Activated CD8-positive, alpha-beta memory T cell treated with anti-CD3 and anti-CD28 coated beads for 1 hour (primary cell): ENCODE results near the gene FNDC3A.
"Not testable (repeated sequence)": the region's sequence is repeated elsewhere in the genome, so short reads cannot be mapped to it uniquely, and the experiment has no call there.

Experiments
- DNase-seq, 2 donors: peaks; one replicate each; pipeline ENCODE4 v3.0.0-alpha.2; 2020; ENCODE audit warnings: low read depth in 1 of 2; ENCODE audit errors: extremely low read depth in 1 of 2

The FNDC3A gene

DNA sequence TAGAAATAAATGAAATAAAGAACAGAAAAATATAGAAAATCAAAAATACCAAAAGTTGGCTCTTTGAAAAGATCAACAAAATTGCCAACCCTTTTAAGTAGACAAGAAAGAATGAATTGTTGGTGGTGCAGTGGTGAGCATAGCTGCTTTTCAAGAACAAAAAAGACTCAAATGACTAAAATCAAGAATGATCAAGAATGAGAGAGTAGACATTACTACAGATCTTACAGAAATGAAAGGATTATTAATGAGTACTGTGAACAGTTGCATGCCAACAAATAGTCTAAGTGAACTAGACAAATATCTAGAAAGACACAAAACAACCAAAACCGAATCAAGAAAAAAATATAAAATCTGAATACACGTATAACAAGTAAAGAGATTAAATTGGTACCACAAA is 53.9 kb downstream of the FNDC3A start:
- DNase-seq = no peak

DNA sequence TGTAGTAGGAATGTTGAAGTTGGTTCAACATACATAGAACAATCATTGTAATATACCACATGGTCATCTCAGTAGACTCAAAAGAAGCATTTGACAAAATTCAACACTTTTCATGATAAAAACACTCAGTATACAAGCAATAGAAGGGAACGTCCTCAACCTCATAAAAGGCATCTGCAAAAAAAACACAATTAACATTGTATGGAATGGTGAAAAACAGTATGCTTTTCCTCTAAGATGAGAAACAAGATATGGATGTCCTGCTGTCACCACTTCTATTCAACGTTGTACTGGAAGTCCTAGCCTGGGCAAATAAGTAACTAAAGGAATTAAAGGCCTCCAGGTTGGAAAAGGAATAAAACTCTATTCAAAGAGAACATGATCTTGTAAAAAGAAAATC is 54.5 kb downstream of the FNDC3A start:
- DNase-seq = no peak

DNA sequence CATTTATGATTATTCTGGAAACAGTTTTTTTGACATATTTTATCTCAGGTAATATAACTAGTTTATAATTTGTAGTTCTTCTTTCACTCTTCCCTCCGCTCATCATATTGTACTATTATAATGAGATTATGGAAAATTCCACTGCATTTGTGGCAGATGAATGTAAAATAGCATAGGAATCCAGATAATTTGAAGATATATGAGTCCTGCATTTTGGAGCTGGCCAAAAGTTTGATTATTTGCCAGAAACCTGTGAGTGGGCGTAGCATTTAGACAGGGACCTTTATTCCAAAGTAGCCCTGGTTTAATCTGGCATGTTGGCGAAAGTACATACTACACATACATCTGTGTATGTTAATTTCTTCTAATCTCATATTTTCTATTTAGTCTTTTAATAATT is 65.2 kb downstream of the FNDC3A start:
- no peak for DNase-seq

DNA sequence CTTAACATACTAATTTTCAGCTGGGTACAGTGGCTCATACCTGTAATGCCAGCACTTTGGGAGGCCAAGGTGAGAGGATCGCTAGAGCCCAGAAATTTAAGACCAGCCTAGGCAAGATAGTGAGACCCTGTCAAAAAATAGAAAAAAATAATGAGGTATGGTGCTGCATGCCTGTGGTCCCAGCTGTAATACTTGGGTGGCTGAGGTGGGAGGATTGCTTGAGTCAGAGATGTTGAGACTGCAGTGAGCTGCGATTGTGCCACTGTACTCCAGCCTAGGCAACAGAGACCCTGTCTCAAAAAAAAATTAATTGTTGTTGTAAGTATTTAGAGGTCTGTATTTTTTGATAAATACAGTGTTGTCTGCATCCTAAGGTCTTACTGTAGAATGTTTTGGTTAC is 66.8 kb downstream of the FNDC3A start:
- DNase-seq = no peak

DNA sequence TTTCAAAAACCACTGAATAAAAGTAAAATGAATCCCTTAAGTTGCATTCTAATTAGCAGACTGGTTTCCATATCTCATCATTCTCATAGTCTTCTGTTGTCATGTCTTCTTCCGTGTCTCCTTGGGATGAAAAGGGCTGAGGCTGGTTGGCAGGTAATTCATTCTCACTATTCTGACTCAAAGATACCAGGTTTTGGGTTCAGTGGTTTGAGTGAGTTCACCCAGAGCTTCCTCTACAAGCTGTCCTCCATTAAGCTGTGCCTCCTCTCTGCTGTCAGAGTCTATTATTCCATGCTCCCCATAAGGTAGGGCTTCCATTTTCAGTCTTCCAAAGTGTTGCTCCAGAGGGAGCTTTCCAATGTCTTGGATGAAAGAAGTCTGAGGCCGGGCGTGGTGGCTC is 68.3 kb downstream of the FNDC3A start:
- DNase-seq = no peak

DNA sequence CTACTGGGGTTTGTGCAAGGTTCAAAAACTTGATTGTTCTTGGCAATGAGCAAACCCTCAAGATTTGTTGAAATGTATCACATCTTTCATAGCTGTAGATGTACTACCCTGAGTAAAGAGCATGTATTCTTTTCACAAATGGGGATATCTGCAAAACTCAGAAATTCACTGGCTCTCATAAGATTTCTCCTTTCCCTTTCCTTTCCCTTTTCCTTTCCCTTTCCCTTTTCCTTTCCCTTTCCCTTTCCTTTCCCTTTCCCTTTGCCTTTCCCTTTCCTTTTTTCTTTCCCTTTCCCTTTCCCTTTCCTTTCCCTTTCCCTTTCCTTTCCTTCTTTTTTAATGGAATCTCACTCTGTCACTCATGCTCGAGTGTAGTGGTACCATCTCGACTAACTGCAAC is 69.1 kb downstream of the FNDC3A start:
- DNase-seq = no peak

DNA sequence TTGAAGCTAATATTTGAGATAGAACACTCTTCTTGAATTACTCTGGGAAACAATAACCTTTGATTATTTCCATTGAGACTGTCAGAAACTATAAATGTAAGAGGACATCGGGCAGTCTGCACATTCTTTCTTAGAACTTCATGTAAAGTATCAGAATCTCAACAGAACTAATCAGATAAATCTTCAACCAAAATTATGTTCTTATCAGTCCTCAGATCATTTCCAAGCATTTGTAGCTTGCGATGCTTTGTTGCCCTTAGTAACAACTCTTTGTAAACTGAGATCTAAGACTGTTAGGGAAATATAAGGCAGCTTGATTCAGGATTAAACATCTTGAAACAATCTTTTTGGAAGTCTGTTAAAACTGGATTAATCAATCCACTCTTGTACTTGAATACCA is 70.3 kb downstream of the FNDC3A start:
- DNase-seq = no peak

DNA sequence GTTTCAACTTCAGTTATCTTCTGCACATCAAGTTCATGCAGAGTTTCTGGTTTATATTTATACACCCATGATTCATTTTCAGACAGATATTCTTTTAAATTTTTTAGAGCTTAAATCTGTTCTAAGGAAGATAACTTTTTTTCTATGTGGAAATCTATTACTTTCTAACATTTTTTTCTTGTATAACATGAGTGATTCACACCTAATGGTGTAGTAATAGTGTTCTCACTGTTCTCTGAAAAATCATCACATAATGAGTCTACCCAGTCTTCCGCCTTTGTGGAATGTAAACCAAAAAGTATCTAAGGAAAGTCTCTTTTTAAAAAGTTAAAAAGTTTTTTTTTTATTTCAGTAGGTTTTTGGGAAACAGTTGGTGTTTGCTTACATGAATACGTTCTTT is 70.8 kb downstream of the FNDC3A start:
- no peak for DNase-seq

DNA sequence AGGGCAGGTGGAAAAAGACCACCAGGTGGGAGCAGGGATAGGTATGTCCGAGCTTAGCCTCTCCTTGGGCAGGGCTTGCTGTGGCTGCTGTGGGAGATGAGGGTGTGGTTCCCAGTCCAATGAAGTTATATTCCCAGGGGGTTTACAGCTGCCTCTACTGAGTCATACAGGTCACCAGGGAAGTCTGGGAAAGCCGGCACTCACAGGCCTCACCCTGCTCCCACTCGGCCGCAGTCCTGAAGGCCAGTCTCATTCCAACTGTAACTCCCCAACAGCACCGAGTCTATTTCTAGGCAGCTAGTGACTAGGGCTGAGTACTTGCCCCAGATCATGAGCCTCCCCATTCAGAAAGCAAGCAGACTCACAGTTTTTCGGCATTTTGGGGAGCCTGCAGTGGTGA is 77.1 kb downstream of the FNDC3A start:
- DNase-seq = no peak

DNA sequence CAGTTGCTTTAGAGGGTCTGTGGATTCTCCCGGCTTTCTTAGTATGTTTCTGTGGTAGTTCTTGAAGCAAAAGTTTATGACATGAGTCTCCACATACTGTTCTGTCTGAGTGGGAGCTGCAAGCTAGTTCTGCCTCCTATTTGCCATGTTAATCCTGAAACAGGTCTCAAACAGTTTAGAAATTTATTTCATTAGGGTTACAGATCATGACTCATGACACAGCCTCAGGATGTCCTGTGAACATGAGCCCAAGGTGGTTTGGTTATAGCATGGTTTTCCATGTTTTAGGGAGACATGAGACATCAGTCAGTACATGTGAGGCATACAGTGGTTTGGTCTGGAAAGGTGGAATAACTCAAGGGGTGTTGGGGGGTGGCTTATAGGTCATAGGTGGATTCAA is 77.5 kb downstream of the FNDC3A start:
- no peak for DNase-seq

DNA sequence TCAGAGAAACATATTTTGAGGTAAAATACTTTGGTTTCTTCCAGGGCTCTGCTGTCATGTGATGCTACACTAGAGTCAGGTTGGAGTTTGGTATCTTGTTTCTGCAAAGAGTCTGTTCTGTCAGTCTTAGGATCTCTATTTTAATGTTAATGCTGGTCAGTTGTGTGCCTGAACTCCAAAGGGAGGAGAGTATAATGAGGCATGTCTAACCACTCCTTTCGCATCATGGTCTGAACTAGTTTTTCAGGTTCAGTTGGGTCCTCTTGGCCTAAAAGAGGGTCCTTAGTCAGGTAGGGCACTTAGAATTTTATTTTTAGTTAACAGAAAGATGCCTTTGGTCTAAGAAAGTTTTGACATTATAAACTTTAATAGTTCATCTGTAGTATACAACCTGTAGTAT is 78.2 kb downstream of the FNDC3A start:
- no peak for DNase-seq

DNA sequence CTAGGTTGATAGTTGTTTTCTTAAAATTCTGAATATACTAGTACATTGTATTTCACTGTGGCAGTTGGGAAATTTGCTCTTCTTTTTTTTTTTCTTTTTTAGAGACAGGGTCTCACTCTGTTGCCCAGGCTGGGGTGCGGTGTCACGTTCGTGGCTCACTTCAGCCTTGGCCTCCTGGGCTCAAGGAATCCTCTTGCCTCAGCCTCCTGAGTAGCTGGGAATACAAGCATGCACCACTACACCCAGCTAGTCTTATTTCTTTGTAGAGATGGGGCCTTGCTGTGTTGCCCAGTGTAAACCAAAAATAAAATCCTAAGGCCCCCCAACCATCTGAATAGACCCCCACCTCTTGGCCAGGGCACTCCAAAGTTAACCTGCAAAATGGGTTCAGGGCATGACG is 79.3 kb downstream of the FNDC3A start:
- DNase-seq = no peak

DNA sequence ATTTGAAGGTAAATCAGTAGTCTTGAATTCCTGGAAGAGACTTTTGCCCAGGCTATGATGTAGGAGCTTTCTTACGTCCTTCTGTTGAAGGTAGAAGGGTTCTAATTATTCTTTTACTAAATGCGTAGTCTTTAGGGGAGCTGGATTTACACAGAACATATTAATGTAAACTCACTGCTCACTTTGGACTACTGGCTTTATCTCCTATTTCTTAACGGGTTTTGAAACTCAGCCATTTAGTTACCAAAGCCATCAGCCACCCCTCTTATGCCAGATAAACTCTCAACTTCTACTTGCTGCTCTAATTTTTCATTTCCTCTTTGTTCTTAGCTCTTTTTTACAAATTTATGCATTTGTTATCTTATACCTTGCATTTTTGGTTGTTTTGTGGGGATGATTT is 81.5 kb downstream of the FNDC3A start:
- DNase-seq = no peak

DNA sequence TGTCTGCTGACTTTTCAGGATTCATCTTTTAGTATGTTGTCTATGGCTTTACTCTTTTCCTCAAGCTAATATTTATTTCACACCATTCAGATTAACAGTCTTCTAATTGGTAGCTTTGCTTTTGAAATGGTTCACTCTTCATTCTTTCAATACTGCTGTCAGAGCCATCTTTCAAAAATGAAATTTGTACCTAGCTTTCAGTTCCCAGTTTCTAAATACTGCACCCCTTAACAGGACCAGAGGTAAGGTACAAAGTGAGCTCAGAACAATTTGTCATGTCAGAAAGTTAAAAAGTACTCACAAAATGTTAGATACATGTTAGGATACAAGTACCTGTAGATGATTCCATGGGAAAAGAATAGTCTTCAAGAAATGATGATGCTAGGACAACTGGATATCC is 83.0 kb downstream of the FNDC3A start:
- DNase-seq = no peak

DNA sequence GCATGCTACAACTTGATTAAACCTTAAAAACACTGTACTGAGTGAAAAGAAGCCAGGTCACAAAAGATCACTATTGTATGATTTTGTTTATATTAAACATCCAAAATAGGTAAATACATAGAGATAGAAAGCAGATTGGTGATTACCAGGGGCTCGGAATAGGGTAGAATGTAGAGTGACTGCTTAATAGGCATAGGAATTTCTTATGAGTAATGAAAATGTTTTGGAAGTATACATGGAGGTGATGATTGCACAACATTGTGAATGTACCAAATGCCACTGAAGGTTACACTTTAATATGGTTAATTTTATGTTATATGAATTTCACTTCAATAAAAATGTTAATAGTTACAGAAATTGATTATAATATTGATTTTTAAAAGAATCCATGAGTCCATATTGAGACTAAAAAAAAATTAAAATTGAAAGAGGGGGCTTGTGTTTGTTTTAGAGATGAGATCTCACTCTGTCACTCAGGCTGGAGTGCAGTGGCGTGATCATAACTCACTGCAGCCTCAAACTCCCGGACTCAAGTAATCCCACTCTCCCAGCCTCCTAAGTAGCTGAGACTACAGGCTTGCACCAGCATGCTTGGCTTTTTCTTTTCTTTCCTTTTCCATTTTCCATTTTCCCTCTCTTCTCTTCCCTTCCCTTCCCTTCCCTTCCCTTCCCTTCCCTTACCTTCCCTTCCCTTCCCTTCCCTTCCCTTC is 85.1 kb downstream of the FNDC3A start:
- no peak for DNase-seq

DNA sequence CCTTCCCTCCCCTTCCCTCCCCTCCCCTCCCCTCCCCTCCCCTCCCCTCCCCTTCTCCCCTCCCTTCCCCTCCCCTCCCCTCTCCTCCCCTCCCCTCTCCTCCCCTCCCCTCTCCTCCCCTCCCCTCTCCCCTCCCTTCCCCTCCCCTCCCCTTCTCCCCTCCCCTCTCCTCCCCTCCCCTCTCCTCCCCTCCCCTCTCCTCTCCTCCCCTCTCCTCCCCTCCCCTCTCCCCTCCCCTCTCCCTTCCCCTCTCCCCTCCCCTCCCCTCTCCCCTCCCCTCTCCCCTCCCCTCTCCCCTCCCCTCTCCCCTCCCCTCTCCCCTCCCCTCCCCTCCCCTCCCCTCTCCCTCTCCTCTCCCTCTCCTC is 85.7 kb downstream of the FNDC3A start:
- not testable (repeated sequence) for DNase-seq

DNA sequence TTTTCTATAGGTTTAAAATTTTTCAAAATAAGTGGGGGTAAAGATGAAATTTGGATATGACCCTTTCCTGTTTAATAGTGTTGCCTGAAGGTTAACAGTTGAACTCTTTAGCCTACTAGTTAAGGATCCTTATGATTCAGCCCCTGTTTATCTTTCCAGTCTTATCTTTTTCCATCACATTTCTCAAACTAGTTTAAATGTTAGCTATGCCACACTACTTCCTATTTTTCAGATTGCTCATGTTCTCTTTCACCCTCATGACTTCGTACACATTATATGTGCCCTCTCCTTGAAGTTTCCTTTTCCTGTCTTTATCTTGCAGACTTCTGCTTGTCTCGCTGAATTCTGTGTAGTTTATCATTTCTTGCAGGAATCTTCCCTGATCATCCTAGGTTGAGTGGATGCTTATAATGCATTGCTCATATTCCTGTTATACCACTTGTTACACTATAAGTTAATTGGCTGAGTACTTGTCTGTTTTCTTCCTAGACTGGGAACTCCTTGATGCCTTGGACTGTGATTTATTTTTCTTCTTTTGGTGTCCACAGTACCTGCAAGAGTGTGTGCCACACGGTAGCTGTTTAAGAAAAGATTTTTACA is 86.7 kb downstream of the FNDC3A start:
- DNase-seq = no peak

DNA sequence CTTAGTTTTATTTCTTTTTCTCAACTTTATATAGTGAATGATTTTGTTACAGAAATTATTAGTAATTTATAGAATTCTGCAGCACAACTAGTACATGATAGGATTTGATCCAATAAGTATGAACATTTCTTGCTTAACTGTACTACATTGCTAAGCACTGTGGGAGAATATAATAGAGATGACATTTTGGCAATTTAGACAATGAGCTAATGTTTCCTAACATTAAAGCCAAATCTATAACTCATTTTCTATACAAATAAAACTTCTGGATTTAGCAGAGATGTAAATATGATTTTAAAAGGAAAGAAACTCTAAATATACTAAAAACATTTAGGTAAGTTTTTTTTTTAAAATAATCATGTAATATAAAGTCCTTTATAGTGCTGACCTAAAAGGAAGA is 87.3 kb downstream of the FNDC3A start:
- DNase-seq = no peak

DNA sequence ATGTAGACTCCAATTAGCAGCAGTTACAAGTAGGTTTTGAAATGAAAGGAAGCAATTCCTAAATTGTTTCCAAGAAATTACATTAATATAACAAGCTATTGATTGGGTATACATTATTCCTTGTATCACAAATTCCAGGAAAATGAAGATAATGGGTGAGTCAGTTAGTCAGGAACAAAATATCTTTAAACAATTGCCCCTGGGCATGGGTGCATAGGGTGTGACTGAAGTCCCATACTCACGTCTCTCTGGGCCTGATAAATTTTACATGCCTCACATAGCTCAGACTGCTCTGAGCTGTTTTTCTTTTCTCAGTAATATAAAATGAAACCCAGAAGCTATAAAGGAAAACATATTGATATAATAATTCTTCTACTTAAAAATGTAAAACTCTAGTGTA is 87.8 kb downstream of the FNDC3A start:
- no peak for DNase-seq

DNA sequence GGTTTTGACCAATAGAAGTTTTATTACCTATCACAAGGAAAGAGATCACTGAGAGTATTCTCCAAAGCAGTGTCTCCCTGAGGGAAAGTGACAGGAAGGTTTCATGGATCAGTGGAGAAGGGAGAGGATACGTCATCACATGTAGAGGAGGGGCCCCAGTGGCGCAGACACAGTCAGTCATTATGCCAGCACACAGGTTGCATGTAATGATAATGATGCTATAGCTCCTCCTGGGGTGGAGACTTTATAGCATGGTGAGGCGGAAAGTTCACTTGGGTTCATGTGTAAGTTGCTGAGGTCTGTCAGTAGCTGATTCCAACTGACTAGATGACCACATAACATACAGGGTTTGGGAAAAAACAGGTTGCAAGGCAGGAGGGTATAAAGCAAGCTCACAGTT is 88.8 kb downstream of the FNDC3A start:
- no peak for DNase-seq

DNA sequence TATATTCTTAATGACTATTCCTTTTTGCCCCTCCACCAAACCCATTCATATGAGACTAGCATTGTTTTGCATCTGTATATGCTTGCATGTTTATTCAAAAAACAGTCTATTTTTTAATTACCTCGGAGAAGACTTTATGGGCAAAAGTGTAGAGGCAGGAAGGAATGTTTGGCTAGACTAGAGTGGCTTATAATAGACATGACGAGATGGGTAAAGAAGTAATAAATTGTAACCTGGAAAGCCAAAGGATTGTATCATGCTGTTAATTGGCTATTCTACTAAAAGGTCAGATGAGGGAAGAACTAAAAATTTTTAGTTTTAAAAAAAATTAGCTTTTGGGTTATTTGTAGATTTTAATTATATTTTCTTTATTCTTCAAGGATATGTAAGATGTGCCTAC is 91.1 kb downstream of the FNDC3A start:
- no peak for DNase-seq

DNA sequence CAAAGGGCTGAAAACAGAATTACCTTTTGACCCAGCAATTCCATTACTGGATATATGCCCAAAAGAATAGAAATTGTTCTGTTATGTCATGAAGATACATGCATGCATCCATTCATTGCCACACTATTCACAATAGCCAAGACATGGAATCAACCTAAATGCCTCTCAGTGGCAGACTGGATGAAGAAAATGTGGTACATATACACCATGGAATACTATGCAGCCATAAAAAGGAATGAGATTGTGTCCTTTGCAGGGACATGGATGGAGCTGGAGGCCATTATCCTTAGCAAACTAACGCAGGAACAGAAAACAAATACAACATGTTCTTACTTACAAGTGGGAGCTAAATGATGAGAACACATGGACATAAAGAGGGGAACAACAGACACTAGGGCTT is 92.8 kb downstream of the FNDC3A start:
- DNase-seq = not testable (repeated sequence)

DNA sequence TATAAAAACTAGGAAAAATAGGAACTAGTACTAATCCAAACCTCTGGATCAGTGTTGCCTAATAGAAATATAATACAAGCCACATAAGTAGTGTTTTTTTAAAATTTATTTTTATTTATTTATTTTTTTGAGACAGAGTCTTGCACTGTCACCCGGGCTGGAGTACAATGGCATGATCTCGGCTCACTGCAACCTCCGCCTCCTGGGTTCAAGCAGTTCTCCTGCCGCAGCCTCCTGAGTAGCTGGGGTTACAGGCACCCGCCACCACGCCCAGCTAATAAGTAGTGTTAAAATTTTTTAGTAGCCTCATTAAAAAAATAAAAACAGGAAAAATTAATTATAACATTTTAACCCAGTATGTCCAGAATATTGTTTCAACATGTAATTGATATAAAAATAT is 94.3 kb downstream of the FNDC3A start:
- DNase-seq = not testable (repeated sequence)
